ENCODE results near the gene ZNRF4. TPM values are rescaled to one million over a fixed set of nuclear protein-coding genes. Genes with fewer than 3 reads are reported as not detected.
"Not testable (repeated sequence)": the region's sequence is repeated elsewhere in the genome, so short reads cannot be mapped to it uniquely, and the experiment has no call there.

ZNRF4 gene
- polyA plus RNA-seq, 1 donor from 2014 or later: not detected

DNA sequence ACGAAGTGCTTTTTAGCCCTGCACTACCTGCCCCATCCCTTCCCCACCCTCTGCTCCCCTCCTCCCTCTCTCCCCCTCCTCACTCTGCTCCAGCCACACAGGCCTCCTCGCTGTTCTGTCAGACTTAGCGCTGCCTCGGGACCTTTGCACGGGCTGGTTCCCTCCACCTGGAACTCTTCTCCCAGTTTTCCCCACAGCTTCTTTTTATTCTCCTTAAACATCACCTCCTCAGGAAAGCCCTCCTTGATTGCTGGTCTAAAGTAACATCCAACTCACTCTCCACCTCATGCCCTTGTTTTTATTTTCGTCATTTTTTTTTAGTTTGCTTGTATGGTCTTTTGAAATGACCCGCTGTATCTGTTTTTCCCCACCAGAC, 19.6 kb upstream of the ZNRF4 start:
- H3K27me3 Mint-ChIP-seq: peaks cover 17% of the 10 kb centered on the region
- peaks cover 0 to 2% (median 1%) of the 10 kb centered on the region in 3 donors for H3K9me3 Mint-ChIP-seq
- no peak overlapping the region for H3K27ac Mint-ChIP-seq
- no peaks in the 10 kb centered on the region for H3K36me3 Mint-ChIP-seq
- no peaks in the 10 kb centered on the region for H3K4me1 Mint-ChIP-seq
- peak overlapping the region in 1 of 4 donors; percentile 21 for H3K4me3 Mint-ChIP-seq

GRCh38 chr19:5436106-5436947, 18.9 kb upstream of the ZNRF4 start:
- peaks cover 0 to 2% (median 1%) of the 10 kb centered on the region in 3 donors for H3K9me3 Mint-ChIP-seq
- H3K27me3 Mint-ChIP-seq: peaks cover 17% of the 10 kb centered on the region
- H3K36me3 Mint-ChIP-seq: no peaks in the 10 kb centered on the region
- no peak overlapping the region for H3K4me3 Mint-ChIP-seq
- H3K27ac Mint-ChIP-seq: no peak overlapping the region
- H3K4me1 Mint-ChIP-seq: no peaks in the 10 kb centered on the region

GRCh38 chr19:5436948-5437306, 18.3 kb upstream of the ZNRF4 start:
- peaks cover 0 to 2% (median 1%) of the 10 kb centered on the region in 3 donors for H3K9me3 Mint-ChIP-seq
- H3K27ac Mint-ChIP-seq: no peak overlapping the region
- H3K36me3 Mint-ChIP-seq: no peaks in the 10 kb centered on the region
- H3K4me3 Mint-ChIP-seq: no peak overlapping the region
- H3K27me3 Mint-ChIP-seq: peaks cover 17% of the 10 kb centered on the region
- no peaks in the 10 kb centered on the region for H3K4me1 Mint-ChIP-seq

DNA sequence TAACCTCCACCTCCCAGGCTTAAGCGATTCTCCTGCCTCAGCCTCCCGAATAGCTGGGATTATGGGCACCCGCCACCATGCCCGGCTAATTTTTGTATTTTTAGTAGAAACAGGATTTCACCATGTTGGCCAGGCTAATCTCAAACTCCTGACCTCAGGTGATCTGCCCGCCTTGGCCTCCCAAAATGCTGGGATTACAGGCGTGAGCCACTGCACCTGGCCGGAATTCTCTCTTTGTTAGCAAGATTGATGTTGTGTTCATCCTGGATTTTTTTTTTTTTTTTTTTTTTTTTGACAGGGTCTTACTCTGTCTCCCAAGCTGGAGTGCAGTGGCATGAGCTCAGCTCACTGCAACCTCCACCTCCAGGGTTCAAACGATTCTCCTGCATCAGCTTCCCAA, 16.5 kb upstream of the ZNRF4 start:
- H3K4me1 Mint-ChIP-seq, H3K36me3 Mint-ChIP-seq, H3K9me3 Mint-ChIP-seq, H3K27ac Mint-ChIP-seq, H3K4me3 Mint-ChIP-seq: not testable (repeated sequence)
- peaks cover 16% of the 10 kb centered on the region for H3K27me3 Mint-ChIP-seq

- Mint-ChIP-seq H3K27me3 (peaks cover 13% of the 10 kb centered on the region), H3K9me3 (peaks cover 0 to 1% (median 0%) of the 10 kb centered on the region in 3 donors), H3K4me1 (no peaks in the 10 kb centered on the region), H3K4me3 (peak overlapping the region in 1 of 4 donors; percentile 13), H3K36me3 (no peaks in the 10 kb centered on the region), H3K27ac (no peak overlapping the region)
These were observed 15.8 kb upstream of the ZNRF4 start for GRCh38 chr19:5439452-5439851.

DNA sequence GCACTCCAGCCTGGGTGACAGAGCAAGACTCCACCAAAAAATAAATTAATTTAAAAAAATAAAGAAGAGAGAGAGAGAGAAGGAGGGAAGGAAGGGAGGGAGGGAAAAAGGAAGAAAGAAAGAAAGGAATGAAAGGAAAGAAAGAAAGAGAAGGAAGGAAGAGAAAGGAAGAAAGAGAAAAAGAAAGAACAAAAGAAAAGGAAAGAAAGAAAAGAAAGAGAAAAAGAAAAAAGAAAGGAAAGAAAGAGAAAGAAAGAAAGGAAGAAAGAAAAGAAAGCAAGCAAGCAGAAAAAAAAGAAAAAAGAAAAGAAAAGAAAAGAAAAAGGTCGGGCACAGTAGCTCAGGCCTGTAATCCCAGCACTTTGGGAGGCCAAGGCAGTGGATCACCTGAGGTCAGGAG, 14.9 kb upstream of the ZNRF4 start:
- no peaks in the 10 kb centered on the region for H3K36me3 Mint-ChIP-seq
- no peaks in the 10 kb centered on the region for H3K4me1 Mint-ChIP-seq
- peaks cover 11% of the 10 kb centered on the region for H3K27me3 Mint-ChIP-seq
- no peak overlapping the region for H3K27ac Mint-ChIP-seq
- peaks cover 0 to 1% (median 0%) of the 10 kb centered on the region in 3 donors for H3K9me3 Mint-ChIP-seq
- H3K4me3 Mint-ChIP-seq: no peak overlapping the region

GRCh38 chr19:5443723-5444122, 11.5 kb upstream of the ZNRF4 start:
- no peak overlapping the region for H3K27ac Mint-ChIP-seq
- no peak overlapping the region for H3K4me3 Mint-ChIP-seq
- peaks cover 14% of the 10 kb centered on the region for H3K27me3 Mint-ChIP-seq
- no peaks in the 10 kb centered on the region for H3K4me1 Mint-ChIP-seq
- H3K36me3 Mint-ChIP-seq: no peaks in the 10 kb centered on the region
- H3K9me3 Mint-ChIP-seq: peaks cover 0 to 1% (median 0%) of the 10 kb centered on the region in 3 donors

- Mint-ChIP-seq H3K27me3 (peaks cover 11% of the 10 kb centered on the region), H3K9me3 (peaks cover 0 to under 1% (median 0%) of the 10 kb centered on the region in 3 donors)
These were observed 10.8 kb upstream of the ZNRF4 start for GRCh38 chr19:5444431-5444830.

DNA sequence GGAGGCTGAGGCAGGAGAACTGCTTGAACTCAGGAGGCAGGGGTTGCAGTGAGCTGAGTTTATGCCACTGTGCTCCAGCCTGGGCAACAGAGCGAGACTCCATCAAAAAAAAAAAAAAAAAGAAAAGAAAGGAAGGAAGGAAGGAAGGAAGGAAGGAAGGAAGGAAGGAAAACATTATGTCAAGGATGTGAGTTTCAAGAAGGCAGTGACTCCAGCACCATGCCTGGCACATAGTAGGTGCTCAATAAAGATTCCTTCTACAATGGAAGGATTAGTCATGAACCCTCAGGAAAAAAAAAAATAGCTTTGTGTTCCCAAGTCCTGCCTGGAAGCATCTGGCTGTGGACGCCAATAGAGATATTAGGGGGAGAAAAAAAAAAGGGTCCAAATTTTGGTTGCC, 10.1 kb upstream of the ZNRF4 start:
- no peak overlapping the region for H3K4me3 Mint-ChIP-seq
- no peaks in the 10 kb centered on the region for H3K4me1 Mint-ChIP-seq
- H3K27me3 Mint-ChIP-seq: peaks cover 15% of the 10 kb centered on the region
- no peaks in the 10 kb centered on the region for H3K36me3 Mint-ChIP-seq
- H3K27ac Mint-ChIP-seq: no peak overlapping the region
- no peaks in the 10 kb centered on the region for H3K9me3 Mint-ChIP-seq

More at GRCh38 chr19:5444431-5444830, 10.8 kb upstream of the ZNRF4 start:
- H3K27ac Mint-ChIP-seq: no peak overlapping the region
- no peaks in the 10 kb centered on the region for H3K4me1 Mint-ChIP-seq
- no peak overlapping the region for H3K4me3 Mint-ChIP-seq
- no peaks in the 10 kb centered on the region for H3K36me3 Mint-ChIP-seq

DNA sequence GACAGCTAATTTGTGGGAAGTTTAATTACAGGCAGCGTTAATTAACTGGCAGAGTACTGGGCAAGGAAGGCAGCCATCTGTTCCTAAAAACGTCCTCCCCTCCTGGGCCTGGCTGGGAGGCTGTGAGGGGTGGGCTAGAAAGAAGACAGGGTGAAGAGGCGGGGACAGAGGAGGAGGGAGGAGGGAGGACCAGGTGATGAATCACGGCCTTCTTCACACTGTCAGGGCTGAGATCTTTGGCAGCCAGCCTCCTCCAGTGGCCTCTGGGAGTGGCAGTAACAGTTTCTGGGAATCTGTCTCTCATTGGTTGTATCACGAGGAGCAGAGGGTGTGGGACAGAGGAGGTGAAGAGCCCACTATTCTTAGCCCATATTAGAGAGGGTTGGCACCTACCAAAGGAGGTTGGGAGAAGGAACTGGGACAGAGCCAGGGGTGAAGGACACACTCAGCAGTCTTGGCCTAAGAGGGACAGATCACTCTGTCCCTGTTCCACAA, 9.6 kb upstream of the ZNRF4 start:
- Mint-ChIP-seq H3K4me3 (no peak overlapping the region), H3K27ac (no peak overlapping the region), H3K9me3 (no peaks in the 10 kb centered on the region), H3K4me1 (no peaks in the 10 kb centered on the region), H3K36me3 (no peaks in the 10 kb centered on the region), H3K27me3 (peaks cover 18% of the 10 kb centered on the region)

DNA sequence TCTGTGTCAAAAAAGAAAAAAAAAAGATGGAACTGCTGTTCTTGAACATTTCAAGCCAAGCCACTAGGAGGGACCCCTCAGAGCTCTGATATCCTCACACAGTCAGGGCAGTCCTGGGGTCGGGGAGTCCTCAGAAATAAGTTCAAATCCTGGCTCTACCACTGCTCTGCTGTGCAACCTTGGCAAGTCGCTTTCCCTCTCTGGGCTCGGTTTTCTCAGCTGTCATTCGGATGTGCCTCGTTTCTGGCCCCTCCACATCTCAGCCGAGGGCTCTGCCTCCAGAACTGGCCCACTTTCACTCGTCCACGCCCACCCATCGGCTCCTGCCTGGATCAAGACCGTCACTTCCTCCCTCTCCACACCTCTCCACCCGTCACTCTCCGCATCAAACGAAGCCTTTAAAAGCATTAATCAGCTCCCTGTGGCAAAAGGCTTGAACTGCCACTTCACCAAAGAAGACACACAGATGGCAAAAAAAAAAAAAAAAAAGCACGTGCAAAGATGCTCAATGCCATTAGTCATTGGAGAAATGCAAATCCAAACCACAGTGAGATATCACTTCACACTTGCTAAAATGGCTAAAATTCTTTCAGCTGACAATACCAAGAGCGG, 7.4 kb upstream of the ZNRF4 start:
- no peaks in the 10 kb centered on the region for H3K36me3 Mint-ChIP-seq
- H3K4me1 Mint-ChIP-seq: no peaks in the 10 kb centered on the region
- no peak overlapping the region for H3K4me3 Mint-ChIP-seq
- peaks cover 18% of the 10 kb centered on the region for H3K27me3 Mint-ChIP-seq
- H3K9me3 Mint-ChIP-seq: no peaks in the 10 kb centered on the region
- H3K27ac Mint-ChIP-seq: no peak overlapping the region

DNA sequence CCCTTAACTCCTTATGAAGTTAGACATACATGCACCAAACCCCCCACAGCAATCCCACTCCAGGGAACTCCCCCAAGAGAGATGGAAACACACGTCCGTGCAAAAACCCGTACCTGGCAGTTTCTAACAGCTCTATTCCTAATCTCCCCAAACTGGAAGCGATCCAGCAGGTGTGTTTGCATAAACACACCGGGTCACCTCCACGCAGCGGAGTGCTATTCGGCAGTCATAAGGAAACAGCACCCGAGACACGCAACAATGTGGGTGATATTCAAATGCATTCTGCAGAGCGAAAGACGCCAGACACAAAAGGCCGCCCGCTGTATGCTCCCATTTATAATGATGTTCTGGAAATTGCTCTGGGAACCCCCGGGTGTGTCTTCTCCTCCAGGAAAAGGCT, 6.8 kb upstream of the ZNRF4 start:
- Mint-ChIP-seq H3K4me1 (no peaks in the 10 kb centered on the region), H3K4me3 (no peak overlapping the region), H3K27ac (no peak overlapping the region), H3K36me3 (no peaks in the 10 kb centered on the region), H3K9me3 (no peaks in the 10 kb centered on the region), H3K27me3 (peaks cover 18% of the 10 kb centered on the region)

DNA sequence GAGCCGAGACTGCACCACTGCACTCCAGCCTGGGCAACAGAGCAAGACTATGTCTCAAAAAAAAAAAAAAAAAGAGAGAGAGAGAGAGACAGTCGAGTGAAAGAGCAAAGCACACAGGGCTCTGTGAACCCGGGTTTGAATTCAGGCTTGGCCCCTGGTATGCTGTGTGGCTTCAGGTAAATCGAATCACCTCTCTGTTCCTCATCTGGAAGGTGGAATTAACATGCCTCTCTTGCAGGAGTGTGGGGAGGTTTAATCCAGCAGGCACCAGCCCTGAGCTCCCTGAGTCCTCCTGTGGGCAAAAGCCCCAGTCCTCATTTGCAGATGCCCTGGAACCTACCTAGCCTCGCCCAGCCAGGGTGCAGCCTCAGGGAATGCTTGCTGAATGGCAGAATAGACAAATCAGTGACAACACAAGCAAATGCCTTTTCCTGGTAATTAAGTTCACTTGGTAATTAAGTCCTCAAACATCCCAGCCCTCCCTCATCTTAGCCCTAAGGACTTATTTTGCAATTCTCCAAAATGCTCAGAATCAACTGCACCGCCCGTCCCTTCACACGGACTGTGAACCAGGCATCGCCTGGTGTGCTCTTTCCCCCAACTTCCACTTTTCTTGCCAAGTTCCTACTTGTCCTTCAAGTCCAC, 4.6 kb upstream of the ZNRF4 start:
- Mint-ChIP-seq H3K4me3 (no peak overlapping the region), H3K27me3 (peaks cover 22% of the 10 kb centered on the region), H3K9me3 (no peaks in the 10 kb centered on the region), H3K36me3 (peaks cover 2% of the 10 kb centered on the region), H3K4me1 (no peaks in the 10 kb centered on the region), H3K27ac (no peak overlapping the region)

DNA sequence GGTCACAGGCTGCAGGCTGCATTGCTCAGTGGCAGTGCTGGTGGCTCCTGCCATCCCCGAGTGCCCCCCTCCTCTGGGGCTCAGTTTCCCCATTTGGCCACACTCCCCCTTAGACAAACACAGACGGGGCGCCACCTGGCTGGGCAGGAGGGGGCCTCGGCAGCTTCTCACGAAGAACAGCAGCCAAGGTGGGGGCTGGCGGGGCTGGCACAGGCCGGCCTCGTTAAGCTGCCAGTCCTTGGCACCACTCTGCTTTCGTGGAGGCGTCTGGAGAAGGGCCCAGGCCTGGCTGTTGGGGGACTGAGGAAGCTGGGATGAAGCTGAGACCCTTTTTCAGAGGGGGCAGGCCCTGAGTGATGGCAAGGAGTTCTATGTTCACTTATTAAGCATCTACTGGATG, 3.7 kb upstream of the ZNRF4 start:
- Mint-ChIP-seq H3K4me3 (no peak overlapping the region), H3K9me3 (no peaks in the 10 kb centered on the region), H3K27ac (no peak overlapping the region), H3K36me3 (peaks cover 2% of the 10 kb centered on the region), H3K27me3 (peaks cover 22% of the 10 kb centered on the region), H3K4me1 (no peaks in the 10 kb centered on the region)

Data from IgD-negative memory B cell (primary cell).